MM.1S (cell line): ENCODE results near the gene IL23A.

Source experiments
- CTCF ChIP-seq: fragments of 300-600 bp; sonication (generic); IDR thresholded peaks from 2 replicates; pipeline ENCODE4 v1.5.1; 2016; ENCODE audit warnings: antibody characterized with exemption, low read length, mixed read lengths
- EZH2 ChIP-seq: fragments of 300-600 bp; sonication (generic); optimal IDR thresholded peaks from 2 replicates; pipeline ENCODE3; 2017; ENCODE audit warnings: low read depth, mild to moderate bottlenecking, antibody characterized with exemption, low read length, mixed read lengths

- TF ChIP-seq CTCF (peak; percentile 14; the same call in 1 of the 2 replicates), EZH2 (no peak)
These were observed 21.0 kb upstream of the IL23A start for GRCh38 chr12:56317675-56318074.
